IPS-18c (cell line): ENCODE data around the gene CDC14A.
"Not testable (repeated sequence)": the region's sequence is repeated elsewhere in the genome, so short reads cannot be mapped to it uniquely, and the experiment has no call there.

Experiments
- H3K4me3 ChIP-seq: 2 replicates; pipeline ENCODE4 v1.7.0; 2013; ENCODE audit warnings: low read depth, mild to moderate bottlenecking, low read length, moderate library complexity; ENCODE audit not compliant: insufficient read depth
- H3K9me3 ChIP-seq: one replicate; pipeline ENCODE4 v1.6.1; 2013; ENCODE audit warnings: mild to moderate bottlenecking, low read length, moderate library complexity; ENCODE audit not compliant: control insufficient read depth, insufficient read depth

The CDC14A gene

GRCh38 chr1:100380635-100381034 is 28.3 kb downstream of the CDC14A start:
- Histone ChIP-seq H3K9me3 (no peaks in the 10 kb centered on the region), H3K4me3 (no peak overlapping the region)

- H3K9me3 ChIP-seq = no peaks in the 10 kb centered on the region
- H3K4me3 ChIP-seq = no peak overlapping the region
Measured at GRCh38 chr1:100382657-100383056, 30.4 kb downstream of the CDC14A start.

- H3K9me3 ChIP-seq = no peaks in the 10 kb centered on the region
Measured at GRCh38 chr1:100383743-100384405, 31.6 kb downstream of the CDC14A start.

GRCh38 chr1:100387209-100387608 is 34.9 kb downstream of the CDC14A start:
- no peak overlapping the region for H3K4me3 ChIP-seq
- no peaks in the 10 kb centered on the region for H3K9me3 ChIP-seq

More at GRCh38 chr1:100383743-100384405, 31.6 kb downstream of the CDC14A start:
- H3K4me3 ChIP-seq = no peak overlapping the region

- no peaks in the 10 kb centered on the region for H3K9me3 ChIP-seq
Measured at GRCh38 chr1:100387657-100388350, 35.5 kb downstream of the CDC14A start.

GRCh38 chr1:100390531-100390930 is 38.2 kb downstream of the CDC14A start:
- Histone ChIP-seq H3K9me3 (no peaks in the 10 kb centered on the region), H3K4me3 (no peak overlapping the region)

More at GRCh38 chr1:100387657-100388350, 35.5 kb downstream of the CDC14A start:
- no peak overlapping the region for H3K4me3 ChIP-seq

- Histone ChIP-seq H3K9me3 (no peaks in the 10 kb centered on the region), H3K4me3 (no peak overlapping the region)
Measured at GRCh38 chr1:100391675-100392074, 39.4 kb downstream of the CDC14A start.

GRCh38 chr1:100392756-100393155 is 40.5 kb downstream of the CDC14A start:
- no peak overlapping the region for H3K4me3 ChIP-seq
- no peaks in the 10 kb centered on the region for H3K9me3 ChIP-seq

- Histone ChIP-seq H3K4me3 (no peak overlapping the region), H3K9me3 (no peaks in the 10 kb centered on the region)
Measured at GRCh38 chr1:100394285-100394684, 42.0 kb downstream of the CDC14A start.

GRCh38 chr1:100395913-100396312 is 43.6 kb downstream of the CDC14A start:
- Histone ChIP-seq H3K4me3 (no peak overlapping the region), H3K9me3 (no peaks in the 10 kb centered on the region)

GRCh38 chr1:100396651-100397050 is 44.3 kb downstream of the CDC14A start:
- H3K4me3 ChIP-seq = no peak overlapping the region
- no peaks in the 10 kb centered on the region for H3K9me3 ChIP-seq

GRCh38 chr1:100397681-100398080 is 45.4 kb downstream of the CDC14A start:
- Histone ChIP-seq H3K9me3 (no peaks in the 10 kb centered on the region), H3K4me3 (no peak overlapping the region)

GRCh38 chr1:100398648-100399047 is 46.3 kb downstream of the CDC14A start:
- Histone ChIP-seq H3K4me3 (no peak overlapping the region), H3K9me3 (no peaks in the 10 kb centered on the region)

GRCh38 chr1:100400404-100400803 is 48.1 kb downstream of the CDC14A start:
- Histone ChIP-seq H3K4me3 (no peak overlapping the region), H3K9me3 (no peaks in the 10 kb centered on the region)

- H3K9me3 ChIP-seq = no peaks in the 10 kb centered on the region
- no peak overlapping the region for H3K4me3 ChIP-seq
Measured at GRCh38 chr1:100404821-100405220, 52.5 kb downstream of the CDC14A start.

- H3K9me3 ChIP-seq, H3K4me3 ChIP-seq: not testable (repeated sequence)
Measured at GRCh38 chr1:100405902-100406301, 53.6 kb downstream of the CDC14A start.

GRCh38 chr1:100407390-100407789 is 55.1 kb downstream of the CDC14A start:
- H3K9me3 ChIP-seq, H3K4me3 ChIP-seq: not testable (repeated sequence)

GRCh38 chr1:100411019-100411418 is 58.7 kb downstream of the CDC14A start:
- no peak overlapping the region for H3K4me3 ChIP-seq

More at GRCh38 chr1:100411019-100411418, 58.7 kb downstream of the CDC14A start:
- no peaks in the 10 kb centered on the region for H3K9me3 ChIP-seq
